Activated T-cell treated with anti-CD3 and anti-CD28 coated beads, Interleukin-2, amount 50 U/mL, for 24 hours (primary cell): ENCODE data around the gene ATRAID.

ENCODE experiments used
- DNase-seq: peaks from one replicate; pipeline ENCODE4 v3.0.0-alpha.2; 2020
- H3K27ac Mint-ChIP-seq: 2 replicates; pipeline ENCODE4 v1.8.0; 2020; ENCODE audit warnings: mild to moderate bottlenecking, mixed read lengths
- H3K27me3 Mint-ChIP-seq: 2 replicates; pipeline ENCODE4 v1.8.0; 2020; ENCODE audit warnings: mixed read lengths
- H3K36me3 Mint-ChIP-seq: 2 replicates; pipeline ENCODE4 v1.8.0; 2020; ENCODE audit warnings: low read depth, mixed read lengths
- H3K4me1 Mint-ChIP-seq: 2 replicates; pipeline ENCODE4 v1.8.0; 2020; ENCODE audit warnings: low read depth, mixed read lengths
- H3K4me3 Mint-ChIP-seq: 2 replicates; pipeline ENCODE4 v1.8.0; 2020; ENCODE audit warnings: mild to moderate bottlenecking, moderate library complexity, mixed read lengths
- H3K9me3 Mint-ChIP-seq: 2 replicates; pipeline ENCODE4 v1.8.0; 2020; ENCODE audit warnings: mixed read lengths

Gene ATRAID

DNA sequence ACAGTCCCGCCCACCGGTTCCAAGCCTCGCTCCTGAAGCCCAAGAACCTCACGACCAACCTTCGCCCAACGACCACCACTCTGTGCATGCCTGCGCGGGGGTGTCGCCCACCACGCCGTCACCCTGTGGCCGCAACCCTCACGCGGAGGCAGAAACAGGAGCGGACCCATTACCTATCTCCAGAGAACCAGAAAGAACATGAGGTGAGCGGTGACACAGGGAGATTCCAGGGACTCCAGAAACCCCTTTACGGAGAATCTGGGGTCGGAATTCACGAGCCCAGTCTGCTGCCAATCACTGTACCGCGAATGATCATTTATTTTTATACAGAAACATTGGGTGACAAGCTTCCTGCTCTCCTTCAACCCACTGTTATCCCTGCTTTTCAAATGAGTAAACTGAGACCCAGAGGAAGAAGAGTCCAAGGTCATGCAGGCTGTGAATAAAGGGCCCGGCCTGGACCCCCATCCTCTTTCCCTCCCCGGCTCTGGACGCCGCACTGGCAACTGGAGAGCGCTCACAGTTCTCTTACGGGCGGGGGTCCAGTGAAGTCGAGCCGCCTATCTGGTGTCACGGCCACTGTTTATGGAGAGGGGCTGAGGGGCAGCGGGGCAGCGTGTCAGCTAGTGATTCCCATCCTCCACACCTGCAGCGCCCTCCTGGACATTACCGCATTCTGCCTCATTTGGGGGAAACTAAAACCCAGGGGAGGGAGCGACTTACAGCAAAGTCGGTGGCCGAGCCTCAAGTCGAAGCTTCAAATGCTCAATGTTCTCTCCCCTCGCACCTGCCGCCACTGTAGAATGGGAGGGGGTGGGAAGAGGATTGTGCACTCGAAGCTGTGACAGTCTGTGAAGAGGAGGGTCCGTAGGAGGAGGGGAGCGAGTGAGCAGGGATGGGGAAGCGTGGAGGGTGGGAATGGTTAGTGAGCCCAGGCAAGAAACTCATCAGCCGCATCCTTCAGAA is 51.7 kb downstream of the ATRAID start:
- H3K27me3 Mint-ChIP-seq = peaks cover 50% of the 10 kb centered on the region
- peak overlapping the region; percentile 73 for H3K27ac Mint-ChIP-seq

GRCh38 chr2:27264253-27264752 is 52.5 kb downstream of the ATRAID start:
- H3K27ac Mint-ChIP-seq = peak overlapping the region; percentile 71
- H3K9me3 Mint-ChIP-seq = no peaks in the 10 kb centered on the region
- peaks cover 44% of the 10 kb centered on the region for H3K27me3 Mint-ChIP-seq
- H3K36me3 Mint-ChIP-seq = no peaks in the 10 kb centered on the region
- no peak for DNase-seq
- peak overlapping the region; percentile 78 for H3K4me3 Mint-ChIP-seq
- H3K4me1 Mint-ChIP-seq = peaks cover 25% of the 10 kb centered on the region

More for the DNA sequence above, 51.7 kb downstream of the ATRAID start:
- H3K9me3 Mint-ChIP-seq = no peaks in the 10 kb centered on the region
- peaks cover 25% of the 10 kb centered on the region for H3K4me1 Mint-ChIP-seq
- no peaks in the 10 kb centered on the region for H3K36me3 Mint-ChIP-seq
- peak; percentile 50 for DNase-seq
- H3K4me3 Mint-ChIP-seq = peak overlapping the region; percentile 78

- Mint-ChIP-seq H3K27me3 (peaks cover 38% of the 10 kb centered on the region), H3K36me3 (no peaks in the 10 kb centered on the region), H3K27ac (no peak overlapping the region), H3K4me1 (peaks cover 25% of the 10 kb centered on the region), H3K9me3 (no peaks in the 10 kb centered on the region), H3K4me3 (peak overlapping the region; percentile 65)
- DNase-seq = peak; percentile 79
These were observed 53.1 kb downstream of the ATRAID start for GRCh38 chr2:27264753-27265535.

- peaks cover 25% of the 10 kb centered on the region for H3K4me1 Mint-ChIP-seq
- no peak overlapping the region for H3K27ac Mint-ChIP-seq
- H3K4me3 Mint-ChIP-seq = no peak overlapping the region
- H3K9me3 Mint-ChIP-seq = no peaks in the 10 kb centered on the region
- no peaks in the 10 kb centered on the region for H3K36me3 Mint-ChIP-seq
- no peak for DNase-seq
- H3K27me3 Mint-ChIP-seq = peaks cover 33% of the 10 kb centered on the region
These were observed 53.7 kb downstream of the ATRAID start for GRCh38 chr2:27265536-27265870.
